ENCODE measurements around the gene TMEM109. TPM values are rescaled to one million over a fixed set of nuclear protein-coding genes. Genes with fewer than 3 reads are reported as not detected.

Gene TMEM109
- total RNA-seq, 1 donor from 2014 or later, result 72.8 TPM

Other genes starting within 250 kb of the TMEM109 start
- not detected in 2 replicates for gene MS4A8, start 214.5 kb upstream of the TMEM109 start, total RNA-seq
- gene MS4A18, start 189.4 kb upstream of the TMEM109 start, total RNA-seq, result not detected in 2 replicates
- gene MS4A15, start 157.3 kb upstream of the TMEM109 start, total RNA-seq, result not detected in 2 replicates
- not detected in 2 replicates for gene MS4A10, start 128.8 kb upstream of the TMEM109 start, total RNA-seq
- gene CCDC86, start 72.0 kb upstream of the TMEM109 start, total RNA-seq, result 42.3 and 51.4 TPM in 2 replicates
- gene PTGDR2, start 58.2 kb upstream of the TMEM109 start, total RNA-seq, result not detected in 2 replicates
- gene ZP1, start 46.6 kb upstream of the TMEM109 start, total RNA-seq, result 0.43 TPM in 1 of 2 replicates, not detected in the other
- gene PRPF19, start 7.6 kb upstream of the TMEM109 start, total RNA-seq, result 58.4 and 61.9 TPM in 2 replicates
- gene TMEM132A, start 10.3 kb downstream of the TMEM109 start, total RNA-seq, result 117 TPM in 2 replicates
- 66.3 and 87.8 TPM in 2 replicates for gene SLC15A3, start 38.0 kb downstream of the TMEM109 start, total RNA-seq
- gene CD6, start 57.5 kb downstream of the TMEM109 start, total RNA-seq, result 0.39 and 0.58 TPM in 2 replicates
- not detected in 2 replicates for gene CD5, start 188.3 kb downstream of the TMEM109 start, total RNA-seq
- gene VPS37C, start 247.3 kb downstream of the TMEM109 start, total RNA-seq, result 13.5 and 18.1 TPM in 2 replicates

All from astrocyte (in vitro differentiated cells and primary cell).